NCI-H2227 treated with DMSO at 0.1 percent for 48 hours (cell line): ENCODE measurements around the gene ZNF414.
"Not testable (repeated sequence)": the region's sequence is repeated elsewhere in the genome, so short reads cannot be mapped to it uniquely, and the experiment has no call there.

Experiments used
- DNase-seq: peaks from one replicate; lab custom pipeline; 2025; lab: John Stamatoyannopoulos, UW

The ZNF414 gene

DNA sequence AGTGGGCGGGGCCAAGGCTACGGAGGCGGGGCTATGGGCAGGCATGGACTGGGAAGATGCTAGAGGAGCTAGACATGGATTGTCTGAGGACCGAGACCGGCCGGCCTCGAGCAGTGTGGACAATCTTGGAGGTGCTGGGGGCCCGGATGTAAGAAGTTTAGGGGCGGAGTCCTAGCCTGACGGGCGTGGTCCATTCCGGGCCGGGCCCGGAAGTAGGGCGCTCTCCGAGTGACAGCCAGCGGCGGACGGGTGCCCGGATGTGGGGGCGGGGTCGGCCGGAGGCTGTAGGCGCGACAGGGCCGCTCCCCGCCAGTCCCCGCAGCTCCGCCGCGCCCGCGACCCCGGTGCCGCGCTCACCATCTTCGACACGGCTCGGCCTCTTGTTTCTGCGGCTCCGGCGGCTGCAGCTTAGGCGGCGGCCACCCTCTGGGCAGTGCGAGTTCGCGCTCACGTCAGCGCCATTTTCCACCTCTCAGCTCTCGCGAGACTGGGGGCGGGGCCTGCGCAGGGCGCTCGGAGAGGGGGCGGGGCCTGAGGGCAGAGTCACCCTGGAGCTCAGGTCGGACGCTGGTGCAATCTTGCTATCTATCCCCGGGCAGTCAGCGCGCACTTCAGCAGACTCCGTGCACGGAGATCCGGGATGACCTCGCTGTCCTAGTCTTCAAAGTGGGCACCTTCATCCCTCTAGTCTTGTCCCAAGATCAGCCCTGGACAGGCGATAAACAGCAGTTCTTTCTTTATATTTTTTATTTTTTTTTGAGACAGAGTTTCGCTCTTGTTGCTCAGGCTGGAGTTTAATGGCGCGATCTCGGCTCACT, at the start of gene ZNF414:
ZNF414 (minus strand) TSS at position 481 of the 818 bp plus-strand sequence; CDS start at position 360, 121 bp downstream.
- DNase-seq = peak; percentile 89

GRCh38 chr19:8561075-8561764, 47.3 kb upstream of the ZNF414 start:
- DNase-seq = no peak

- no peak for DNase-seq
Observed at GRCh38 chr19:8558325-8558724, 44.4 kb upstream of the ZNF414 start.

GRCh38 chr19:8557642-8558238, 43.8 kb upstream of the ZNF414 start:
- DNase-seq = no peak

GRCh38 chr19:8553729-8554128, 39.8 kb upstream of the ZNF414 start:
- DNase-seq = not testable (repeated sequence)

GRCh38 chr19:8552810-8553209, 38.8 kb upstream of the ZNF414 start:
- no peak for DNase-seq

- DNase-seq = no peak
Observed at GRCh38 chr19:8550070-8550469, 36.1 kb upstream of the ZNF414 start.

DNA sequence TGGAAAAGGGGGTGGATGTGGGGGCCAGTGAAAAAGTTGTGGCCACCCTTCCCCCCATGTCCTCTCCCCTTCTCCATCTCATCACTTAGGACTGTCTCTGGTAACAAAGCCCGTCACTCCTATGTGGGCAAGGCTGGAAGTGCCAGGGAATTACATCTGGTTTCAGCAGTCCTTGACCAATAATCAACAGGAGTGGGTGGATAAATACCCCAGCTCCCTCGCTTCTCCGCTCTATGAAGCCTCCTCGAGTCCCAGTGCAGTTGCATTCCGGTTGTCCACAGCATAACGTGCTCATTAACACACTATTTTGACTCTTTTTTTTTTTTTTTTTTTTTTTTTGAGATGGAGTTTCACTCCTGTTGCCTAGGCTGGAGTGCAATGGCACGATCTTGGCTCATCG, 31.8 kb upstream of the ZNF414 start:
- DNase-seq = no peak

- no peak for DNase-seq
Observed at GRCh38 chr19:8544168-8544567, 30.2 kb upstream of the ZNF414 start.

DNA sequence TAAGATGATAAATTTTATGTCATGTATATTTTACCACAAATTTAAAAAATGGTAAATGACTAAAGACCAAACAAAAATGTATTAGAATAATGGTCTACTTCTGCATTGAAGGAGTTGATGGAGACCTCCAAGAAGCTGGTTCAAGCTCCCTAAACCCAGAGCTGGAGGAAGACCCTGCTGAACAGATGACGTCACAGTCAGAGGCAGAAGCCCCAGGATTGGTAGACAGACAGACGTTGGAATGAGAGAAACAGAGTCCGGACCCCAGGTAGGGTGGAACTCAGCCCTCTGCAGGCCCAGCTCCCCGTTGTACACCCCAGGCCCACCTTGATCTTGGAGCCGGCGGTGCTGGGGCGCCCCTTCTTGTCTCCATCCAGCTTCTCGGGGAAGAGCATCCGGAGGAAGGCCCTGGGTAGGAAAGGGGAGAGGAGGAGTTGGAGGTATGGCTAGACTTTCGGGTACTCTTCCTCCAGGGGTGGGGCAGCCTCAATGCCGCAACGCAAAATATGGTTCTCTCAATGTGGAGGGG, 25.7 kb upstream of the ZNF414 start:
- no peak for DNase-seq

DNA sequence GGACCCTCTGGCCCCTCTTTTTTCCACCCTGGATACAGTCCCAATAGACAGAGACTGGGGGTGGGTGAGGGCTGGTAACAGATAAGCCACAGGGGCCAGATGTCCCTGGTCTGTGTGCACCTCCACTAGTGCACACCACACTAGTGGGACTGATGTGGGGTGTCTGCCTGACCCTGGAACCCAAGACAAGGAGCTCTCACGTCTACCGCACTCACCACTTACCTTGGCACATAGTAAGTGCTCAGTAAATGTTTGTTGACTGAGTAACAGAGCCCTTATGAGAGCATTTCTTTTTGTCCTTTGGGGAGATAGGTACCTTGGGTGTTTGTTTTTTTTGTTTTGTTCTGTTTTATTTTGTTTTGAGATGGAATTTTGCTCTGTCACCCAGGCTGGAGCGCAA, 23.1 kb upstream of the ZNF414 start:
- no peak for DNase-seq

GRCh38 chr19:8536282-8536681, 22.3 kb upstream of the ZNF414 start:
- no peak for DNase-seq

DNA sequence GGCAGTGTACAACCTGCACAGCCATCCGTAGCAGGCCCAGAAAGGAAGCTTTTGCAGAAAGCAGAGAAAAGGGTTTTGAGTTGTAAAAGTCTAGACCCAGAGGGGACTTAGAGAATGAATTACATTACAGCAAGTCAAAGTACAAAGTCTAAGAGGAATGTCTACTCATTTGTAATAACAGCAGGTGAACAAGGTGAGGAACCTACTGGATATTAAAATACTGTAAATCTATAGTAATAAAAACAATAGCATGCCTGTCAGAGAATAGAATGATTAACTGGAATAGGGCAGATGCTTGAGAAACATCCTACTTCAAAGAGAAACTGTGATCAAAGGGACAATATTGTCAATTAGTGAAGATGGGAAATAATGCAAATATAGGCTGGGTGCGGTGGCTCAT, 18.3 kb upstream of the ZNF414 start:
- DNase-seq = no peak

- no peak for DNase-seq
Observed at GRCh38 chr19:8531470-8531869, 17.5 kb upstream of the ZNF414 start.

DNA sequence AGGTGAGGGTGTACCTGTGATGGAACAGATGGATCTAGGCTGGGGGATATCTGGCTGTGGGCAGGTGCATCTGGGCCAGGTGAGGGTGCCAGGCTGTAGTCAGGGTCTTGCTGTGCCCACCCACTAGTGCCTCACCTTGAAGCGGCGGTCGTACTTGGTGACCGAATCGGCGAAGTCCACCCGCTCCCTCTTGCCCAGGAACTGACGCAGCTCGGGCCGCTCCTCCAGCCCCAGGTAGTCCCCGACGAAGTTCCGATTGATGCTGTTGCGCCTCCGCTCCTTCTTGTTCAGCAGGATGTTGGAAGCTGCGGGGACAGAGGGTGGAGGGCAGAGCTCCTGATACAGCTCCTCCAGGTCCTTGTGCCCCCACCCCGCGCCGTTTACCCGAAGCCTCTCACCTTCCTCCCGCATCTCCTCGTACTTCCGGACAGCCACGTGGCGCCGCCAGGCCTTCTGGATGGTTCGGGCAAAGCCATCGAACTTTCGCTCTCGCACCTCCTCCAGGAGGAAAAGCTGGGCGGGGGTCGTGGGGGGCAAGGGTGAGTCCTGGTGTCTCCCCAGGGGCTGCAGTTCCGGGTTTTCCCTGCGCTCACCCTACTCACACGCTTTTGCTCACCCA, 16.2 kb upstream of the ZNF414 start:
- no peak for DNase-seq

GRCh38 chr19:8529369-8530006, 15.5 kb upstream of the ZNF414 start:
- DNase-seq = no peak

GRCh38 chr19:8528500-8528899, 14.5 kb upstream of the ZNF414 start:
- no peak for DNase-seq

GRCh38 chr19:8526345-8527091, 12.6 kb upstream of the ZNF414 start:
- peak; percentile 75 for DNase-seq

DNA sequence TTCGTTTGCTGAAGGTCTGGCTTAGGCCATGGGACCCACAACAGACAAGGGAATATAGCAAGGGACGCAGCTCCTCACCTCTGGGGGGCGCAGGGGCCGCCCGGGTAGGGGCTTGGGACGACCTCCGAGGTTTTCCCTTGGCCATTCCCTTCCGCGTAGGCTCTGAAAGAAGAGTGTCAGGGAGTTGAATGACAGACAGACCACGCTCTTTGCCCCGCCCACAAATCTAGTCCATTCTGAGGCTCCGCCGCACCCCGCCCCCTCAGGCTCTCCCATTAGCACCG, 11.4 kb upstream of the ZNF414 start:
- no peak for DNase-seq

DNA sequence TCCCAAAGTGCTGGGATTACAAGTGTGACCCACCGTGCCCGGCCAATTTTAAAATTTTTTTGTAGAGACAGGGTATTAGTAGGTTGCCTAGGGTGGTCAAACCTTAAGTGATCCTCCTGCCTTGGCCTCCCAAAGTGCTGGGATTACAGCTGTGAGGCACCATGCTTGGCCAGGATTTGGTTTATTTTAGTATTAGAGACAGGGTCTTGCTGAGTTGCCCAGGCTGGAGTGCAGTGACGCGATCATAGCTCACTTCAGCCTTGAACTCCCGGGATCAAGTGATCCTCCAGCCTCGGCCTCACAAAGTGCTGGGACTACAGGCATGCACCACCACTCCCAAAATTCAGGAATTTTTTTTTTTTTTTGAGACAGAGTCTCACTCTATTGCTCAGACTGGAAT, 5.4 kb upstream of the ZNF414 start:
- no peak for DNase-seq

DNA sequence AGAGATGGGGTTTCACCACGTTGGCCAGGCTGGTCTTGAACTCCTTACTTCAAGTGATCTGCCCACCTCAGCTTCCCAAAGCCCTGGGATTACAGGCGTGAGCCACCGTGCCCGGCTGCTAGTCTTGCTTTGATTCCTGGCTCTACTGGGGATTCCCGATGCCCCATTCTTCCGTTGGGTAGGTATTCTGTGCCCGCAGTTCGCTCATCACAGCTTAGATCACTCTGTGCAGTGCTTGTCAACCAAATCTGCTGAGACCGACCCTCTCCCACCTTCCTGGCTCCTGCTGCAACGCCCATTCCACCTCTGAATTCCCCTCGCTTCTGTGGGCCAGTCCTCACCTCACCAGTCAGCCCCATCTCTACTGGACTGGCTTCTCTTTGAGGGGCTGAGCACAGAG, 4.6 kb upstream of the ZNF414 start:
- DNase-seq = no peak
